AG10803 (cell line): ENCODE data around the gene ARHGEF16.

Experiments used
- DNase-seq: peaks from one replicate; pipeline ENCODE4 v3.0.0; 2010; ENCODE audit warnings: low read depth
- H3K4me3 ChIP-seq: 2 replicates; pipeline ENCODE4 v1.5.1; 2011; ENCODE audit warnings: mild to moderate bottlenecking, low read length, control low read depth
- CTCF ChIP-seq: conservative IDR thresholded peaks from 2 replicates; pipeline ENCODE4 v1.5.1; 2011; ENCODE audit warnings: mild to moderate bottlenecking, low read length, control low read depth, inconsistent platforms

Gene ARHGEF16

DNA sequence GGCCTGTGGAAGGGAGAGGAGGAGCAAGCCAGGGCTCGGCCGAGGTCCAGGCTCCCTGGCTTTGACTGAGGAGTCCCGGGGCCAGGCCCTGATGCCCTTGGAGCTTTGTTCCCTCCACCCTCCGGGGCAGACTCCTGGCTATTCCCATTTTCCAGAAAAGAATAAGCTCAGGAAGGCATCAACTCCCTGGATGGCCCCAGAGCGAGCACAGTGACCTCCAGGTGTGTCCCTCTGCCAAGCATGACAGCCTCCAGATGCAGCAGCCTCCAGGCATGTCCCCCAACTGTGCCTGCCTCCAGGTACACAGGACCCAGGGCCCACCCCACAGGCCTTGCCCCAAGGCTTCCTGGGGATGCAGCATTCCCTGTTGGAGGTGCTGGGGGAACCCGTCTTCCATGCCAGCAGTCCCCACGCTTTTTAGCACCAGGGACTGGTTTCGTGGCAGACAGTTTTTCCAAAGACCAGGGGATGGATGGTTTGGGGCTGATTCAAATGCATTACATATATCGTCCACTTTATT, 15.7 kb upstream of the ARHGEF16 start:
- no peak for DNase-seq
- TF ChIP-seq CTCF, result no peak

DNA sequence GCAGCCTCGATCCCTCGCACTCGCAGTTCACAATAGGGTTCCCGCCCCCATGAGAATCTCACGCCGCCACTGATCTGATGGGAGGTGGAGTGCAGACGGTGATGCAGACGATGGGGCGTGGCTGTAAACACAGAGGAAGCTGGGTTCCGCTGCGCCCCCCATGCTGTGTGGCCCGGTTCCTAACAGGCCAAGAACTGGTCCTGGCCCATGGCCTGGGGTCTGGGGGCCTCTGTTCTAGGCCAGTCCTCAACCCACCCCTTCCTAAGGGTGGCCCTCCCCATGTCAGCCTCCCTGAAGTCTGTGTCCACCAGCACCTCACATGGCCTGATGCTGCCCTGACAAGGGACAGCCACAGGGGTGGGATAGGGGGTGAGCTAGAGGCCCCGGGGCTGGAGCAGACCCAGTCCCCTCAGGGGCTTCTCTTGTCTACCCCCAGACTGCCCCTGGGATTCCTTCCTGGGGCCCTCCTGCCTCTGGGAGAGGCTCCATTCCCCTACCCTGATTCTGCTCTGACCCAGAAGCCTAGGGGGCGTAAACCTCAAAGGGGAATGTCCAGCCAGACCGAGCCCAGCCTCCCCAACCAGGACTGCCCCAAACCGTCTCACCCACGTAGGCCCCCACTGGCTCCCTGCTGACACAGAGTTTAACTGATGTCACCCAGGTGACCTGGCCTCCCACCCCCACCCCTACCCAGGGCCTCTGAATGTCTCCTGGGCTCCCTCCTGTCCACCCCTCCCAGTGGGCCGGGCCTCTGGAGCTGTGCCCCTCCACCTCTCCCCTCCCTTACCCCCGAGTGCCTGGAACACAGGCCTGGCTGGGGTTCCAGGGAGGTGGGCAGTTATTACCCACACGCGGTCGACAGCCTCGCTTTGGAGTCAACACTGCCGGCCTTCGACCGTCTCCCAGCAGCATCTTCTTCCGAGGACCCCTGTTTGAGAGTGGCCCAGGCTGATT, 14.8 kb upstream of the ARHGEF16 start:
- no peak overlapping the region for H3K4me3 ChIP-seq
- DNase-seq, result no peak
- TF ChIP-seq CTCF, result no peak

More for the DNA sequence above, 15.7 kb upstream of the ARHGEF16 start:
- no peak overlapping the region for H3K4me3 ChIP-seq

GRCh38 chr1:3440300-3440681, 14.2 kb upstream of the ARHGEF16 start:
- no peak overlapping the region for H3K4me3 ChIP-seq
- no peak for DNase-seq
- TF ChIP-seq CTCF, result no peak

DNA sequence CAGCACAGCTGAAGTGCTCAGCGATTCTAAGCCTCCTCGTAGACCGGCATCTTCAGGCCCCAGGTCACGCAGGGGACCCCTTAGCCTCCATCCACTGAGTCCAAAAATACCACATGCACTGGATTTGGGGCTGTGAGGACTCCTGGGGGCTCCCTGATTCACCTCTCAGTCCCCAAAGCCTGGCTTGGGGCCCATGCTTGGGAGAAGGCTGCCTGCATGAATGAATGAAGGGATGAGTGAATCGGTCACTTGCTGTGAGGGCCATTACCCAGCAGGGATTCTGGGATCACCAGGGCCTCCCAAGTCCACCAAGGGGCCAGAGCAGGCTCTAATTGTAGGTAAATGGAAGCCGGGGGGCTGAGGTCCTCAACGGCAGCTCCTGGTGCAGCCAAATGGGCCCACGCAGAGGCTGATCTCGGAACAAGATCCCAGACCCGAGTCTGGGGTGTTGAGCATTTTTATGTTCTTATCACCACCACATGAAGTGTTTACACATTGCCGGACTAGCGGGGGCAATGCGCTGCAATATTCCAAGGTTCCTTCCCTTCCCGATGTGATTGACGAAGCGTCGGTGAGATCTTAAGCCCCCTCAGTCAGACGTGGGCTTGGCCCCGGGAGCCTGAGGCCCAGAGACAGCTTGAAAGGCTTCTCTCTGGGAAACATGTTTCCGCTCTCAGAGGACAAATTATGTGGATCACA, 13.6 kb upstream of the ARHGEF16 start:
- DNase-seq, result no peak
- no peak for TF ChIP-seq CTCF
- no peak overlapping the region for H3K4me3 ChIP-seq

- no peak for TF ChIP-seq CTCF
- no peak overlapping the region for H3K4me3 ChIP-seq
- no peak for DNase-seq
Measured at GRCh38 chr1:3441410-3441847, 13.0 kb upstream of the ARHGEF16 start.

DNA sequence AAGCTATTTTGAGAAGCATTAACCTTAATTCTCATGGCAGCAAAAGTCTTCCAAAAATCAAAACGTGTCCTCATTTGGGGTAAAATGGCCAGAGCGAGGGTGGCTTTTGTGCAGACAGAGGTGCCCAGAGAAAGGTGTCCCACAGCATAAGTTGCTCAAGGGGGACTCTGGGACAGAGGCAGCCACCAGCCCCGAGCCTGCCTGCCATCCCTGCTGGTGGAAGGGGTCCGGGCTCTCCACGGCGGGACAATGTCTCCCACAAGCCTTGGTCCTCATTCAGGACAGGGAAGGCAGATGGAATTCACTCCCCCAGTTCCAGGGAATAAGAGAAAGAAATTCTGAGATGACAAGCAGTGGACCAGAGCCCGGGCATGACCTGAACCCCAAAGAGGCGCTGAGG, 12.6 kb upstream of the ARHGEF16 start:
- DNase-seq, result no peak
- H3K4me3 ChIP-seq, result no peak overlapping the region
- TF ChIP-seq CTCF, result no peak
